Vagina (tissue), 2 donors: Measurements from ENCODE around the gene LMTK3. TPM values are rescaled to one million over a fixed set of nuclear protein-coding genes. Genes with fewer than 3 reads are reported as not detected.

Experiments
- DNase-seq, 2 donors: peaks; one replicate each; pipeline ENCODE4 v3.0.0-alpha.2; 2017; ENCODE audit errors: extremely low spot score in 2 of 2
- H3K27ac ChIP-seq: fragments of 200-600 bp; sonication (generic); one replicate; pipeline ENCODE4 v1.5.1; 2019
- H3K27me3 ChIP-seq: fragments of 200-600 bp; sonication (generic); one replicate; pipeline ENCODE4 v1.5.1; 2019
- H3K36me3 ChIP-seq, 2 donors: fragments of 200-600 bp; sonication (generic); one replicate each; pipeline ENCODE4 v1.5.1; 2017 to 2019
- H3K4me1 ChIP-seq: fragments of 200-600 bp; sonication (generic); one replicate; pipeline ENCODE4 v1.5.1; 2019
- H3K4me3 ChIP-seq, 2 donors: fragments of 200-600 bp; sonication (generic); 1 replicate in 1 of 2; 2 replicates in 1 of 2; pipeline ENCODE4 v1.5.1; 2016 to 2019
- H3K9me3 ChIP-seq: fragments of 200-600 bp; sonication (generic); one replicate; pipeline ENCODE4 v1.5.1; 2019
- CTCF ChIP-seq, 3 experiments: fragments of 450-650 bp in 2 of 3; fragments of 200-600 bp in 1 of 3; sonication (generic) in 1 of 3; IDR thresholded peaks; one replicate each; pipeline ENCODE4 v1.5.1; 2017 to 2019; ENCODE audit warnings: antibody characterized with exemption in 3 of 3, mild to moderate bottlenecking in 2 of 3, moderate library complexity in 2 of 3
- POLR2A ChIP-seq, 2 donors: fragments of 450-650 bp; IDR thresholded peaks; one replicate each; pipeline ENCODE4 v1.6.1; 2017; ENCODE audit warnings: antibody characterized with exemption in 2 of 2, mild to moderate bottlenecking in 2 of 2, moderate library complexity in 2 of 2
- POLR2AphosphoS5 ChIP-seq, 2 donors: sonication (generic); formaldehyde crosslinking; IDR thresholded peaks; one replicate each; pipeline ENCODE4 v1.9.0; 2017; ENCODE audit warnings: antibody characterized with exemption in 2 of 2, mild to moderate bottlenecking in 2 of 2, low read depth in 1 of 2; ENCODE audit not compliant: insufficient read depth in 1 of 2
- intact Hi-C: fragments of 100-400 bp; cut with DNase I; formaldehyde crosslinking; loops from one replicate; pipeline ENCODE4 v1.15.1; 2023
- total RNA-seq: library from RNA; depleted of rRNA; stranded (reverse); fragments of >200 nt; gene quantifications from one replicate; pipeline ENCODE4 v1.2.3, GENCODE V29; 2016

Gene LMTK3
- total RNA-seq, 1 donor from 2014 or later = 1.7 TPM

- Histone ChIP-seq H3K36me3 (peaks cover 0 to 75% of the 10 kb centered on the region in 2 donors), H3K4me1 (peaks cover 5% of the 10 kb centered on the region)
- TF ChIP-seq POLR2A (IDR thresholded peaks at IDR 0.05) (no peak), POLR2AphosphoS5 (IDR thresholded peaks at IDR 0.05; ENCODE audit: insufficient read depth in 1 of 2, low read depth in 1 of 2) (no peak), CTCF (IDR thresholded peaks at IDR 0.05) (no peak)
Measured at GRCh38 chr19:48476176-48476575, 35.5 kb downstream of the LMTK3 start.

GRCh38 chr19:48475369-48476068 is 36.1 kb downstream of the LMTK3 start:
- no peak for DNase-seq
- H3K27ac ChIP-seq = no peak overlapping the region
- no peaks in the 10 kb centered on the region for H3K27me3 ChIP-seq
- H3K4me1 ChIP-seq = peaks cover 3% of the 10 kb centered on the region
- intact Hi-C loops = no loop called here
- H3K36me3 ChIP-seq = peaks cover 0 to 82% of the 10 kb centered on the region in 2 donors
- no peaks in the 10 kb centered on the region for H3K9me3 ChIP-seq
- TF ChIP-seq POLR2A (IDR thresholded peaks at IDR 0.05) (no peak), CTCF (IDR thresholded peaks at IDR 0.05) (no peak), POLR2AphosphoS5 (IDR thresholded peaks at IDR 0.05; ENCODE audit: insufficient read depth in 1 of 2, low read depth in 1 of 2) (no peak)
- no peak overlapping the region for H3K4me3 ChIP-seq

More at GRCh38 chr19:48476176-48476575, 35.5 kb downstream of the LMTK3 start:
- H3K9me3 ChIP-seq = no peaks in the 10 kb centered on the region
- H3K4me3 ChIP-seq = no peak overlapping the region
- intact Hi-C loops = no loop called here
- DNase-seq = no peak
- H3K27ac ChIP-seq = no peak overlapping the region
- no peaks in the 10 kb centered on the region for H3K27me3 ChIP-seq

GRCh38 chr19:48474084-48474592 is 37.5 kb downstream of the LMTK3 start:
- Histone ChIP-seq H3K4me1 (peaks cover 10% of the 10 kb centered on the region), H3K36me3 (peaks cover 0 to 82% of the 10 kb centered on the region in 2 donors), H3K4me3 (no peak overlapping the region), H3K27me3 (no peaks in the 10 kb centered on the region), H3K9me3 (no peaks in the 10 kb centered on the region), H3K27ac (no peak overlapping the region)
- intact Hi-C loops = no loop called here
- TF ChIP-seq POLR2A (IDR thresholded peaks at IDR 0.05) (no peak), POLR2AphosphoS5 (IDR thresholded peaks at IDR 0.05; ENCODE audit: insufficient read depth in 1 of 2, low read depth in 1 of 2) (no peak), CTCF (IDR thresholded peaks at IDR 0.05) (no peak)
- DNase-seq = no peak

- Histone ChIP-seq H3K4me1 (peaks cover 12% of the 10 kb centered on the region), H3K27me3 (no peaks in the 10 kb centered on the region), H3K36me3 (peaks cover 0 to 77% of the 10 kb centered on the region in 2 donors), H3K27ac (no peak overlapping the region), H3K9me3 (no peaks in the 10 kb centered on the region), H3K4me3 (no peak overlapping the region)
- DNase-seq = no peak
- intact Hi-C loops = no loop called here
- no peak for TF ChIP-seq POLR2AphosphoS5 (IDR thresholded peaks at IDR 0.05; ENCODE audit: insufficient read depth in 1 of 2, low read depth in 1 of 2)
- no peak for TF ChIP-seq CTCF (IDR thresholded peaks at IDR 0.05)
- TF ChIP-seq POLR2A (IDR thresholded peaks at IDR 0.05) = no peak
Measured at GRCh38 chr19:48473161-48473966, 38.3 kb downstream of the LMTK3 start.
